Ovary (tissue), 3 donors: Measurements from ENCODE around the gene CTNNA3.

Source experiments
- EP300 ChIP-seq: sonication (generic); formaldehyde crosslinking; IDR thresholded peaks from one replicate; pipeline ENCODE4 v1.6.1; 2017; ENCODE audit warnings: antibody characterized with exemption
- TF ChIP-seq, protein P1 (sequence below), 3 donors: fragments of 450-650 bp in 2 of 3; fragments of 200-600 bp in 1 of 3; IDR thresholded peaks; one replicate each; pipeline versions ENCODE4 v1.5.1 to v1.8.0; 2016 to 2022; ENCODE audit warnings: antibody characterized with exemption in 3 of 3, mild to moderate bottlenecking in 1 of 3
- donor health status: DM: no; HTN: no; CAD: no.

DNA sequence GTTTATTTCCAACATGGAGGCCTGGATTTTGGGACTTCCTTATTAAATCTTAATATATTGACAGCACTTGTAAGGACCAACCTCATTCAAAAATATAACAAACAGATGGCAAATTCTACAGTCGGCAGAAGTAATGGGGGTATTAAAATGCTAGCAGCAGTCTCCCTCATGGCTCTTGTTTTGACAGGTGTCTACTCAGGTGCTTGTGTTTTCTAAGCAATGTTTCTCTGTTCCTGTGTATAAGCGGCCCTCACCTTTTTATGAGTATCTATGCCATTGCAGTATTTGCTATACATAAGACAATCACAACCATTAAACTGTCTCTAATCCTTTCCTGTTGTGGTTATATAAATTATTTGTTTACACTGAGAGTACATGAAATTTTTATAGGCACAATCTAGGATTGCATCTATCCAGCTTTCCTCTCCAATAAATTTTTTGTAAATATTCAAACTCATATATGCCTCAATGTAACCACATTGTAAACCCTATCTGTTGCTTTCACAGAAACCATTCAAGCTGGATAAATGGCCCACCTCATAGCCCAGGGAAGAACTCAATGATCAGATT is 835.5 kb downstream of the CTNNA3 start:
- TF ChIP-seq, protein P1, sequence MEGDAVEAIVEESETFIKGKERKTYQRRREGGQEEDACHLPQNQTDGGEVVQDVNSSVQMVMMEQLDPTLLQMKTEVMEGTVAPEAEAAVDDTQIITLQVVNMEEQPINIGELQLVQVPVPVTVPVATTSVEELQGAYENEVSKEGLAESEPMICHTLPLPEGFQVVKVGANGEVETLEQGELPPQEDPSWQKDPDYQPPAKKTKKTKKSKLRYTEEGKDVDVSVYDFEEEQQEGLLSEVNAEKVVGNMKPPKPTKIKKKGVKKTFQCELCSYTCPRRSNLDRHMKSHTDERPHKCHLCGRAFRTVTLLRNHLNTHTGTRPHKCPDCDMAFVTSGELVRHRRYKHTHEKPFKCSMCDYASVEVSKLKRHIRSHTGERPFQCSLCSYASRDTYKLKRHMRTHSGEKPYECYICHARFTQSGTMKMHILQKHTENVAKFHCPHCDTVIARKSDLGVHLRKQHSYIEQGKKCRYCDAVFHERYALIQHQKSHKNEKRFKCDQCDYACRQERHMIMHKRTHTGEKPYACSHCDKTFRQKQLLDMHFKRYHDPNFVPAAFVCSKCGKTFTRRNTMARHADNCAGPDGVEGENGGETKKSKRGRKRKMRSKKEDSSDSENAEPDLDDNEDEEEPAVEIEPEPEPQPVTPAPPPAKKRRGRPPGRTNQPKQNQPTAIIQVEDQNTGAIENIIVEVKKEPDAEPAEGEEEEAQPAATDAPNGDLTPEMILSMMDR (IDR thresholded peaks at IDR 0.05): no peak
- no peak for TF ChIP-seq EP300
